ENCODE measurements around the gene ADGRL1. TPM values are rescaled to one million over a fixed set of nuclear protein-coding genes. Genes with fewer than 3 reads are reported as not detected.

The ADGRL1 gene
- total RNA-seq, 1 experiment from 2014 or later: 1.6 TPM

DNA sequence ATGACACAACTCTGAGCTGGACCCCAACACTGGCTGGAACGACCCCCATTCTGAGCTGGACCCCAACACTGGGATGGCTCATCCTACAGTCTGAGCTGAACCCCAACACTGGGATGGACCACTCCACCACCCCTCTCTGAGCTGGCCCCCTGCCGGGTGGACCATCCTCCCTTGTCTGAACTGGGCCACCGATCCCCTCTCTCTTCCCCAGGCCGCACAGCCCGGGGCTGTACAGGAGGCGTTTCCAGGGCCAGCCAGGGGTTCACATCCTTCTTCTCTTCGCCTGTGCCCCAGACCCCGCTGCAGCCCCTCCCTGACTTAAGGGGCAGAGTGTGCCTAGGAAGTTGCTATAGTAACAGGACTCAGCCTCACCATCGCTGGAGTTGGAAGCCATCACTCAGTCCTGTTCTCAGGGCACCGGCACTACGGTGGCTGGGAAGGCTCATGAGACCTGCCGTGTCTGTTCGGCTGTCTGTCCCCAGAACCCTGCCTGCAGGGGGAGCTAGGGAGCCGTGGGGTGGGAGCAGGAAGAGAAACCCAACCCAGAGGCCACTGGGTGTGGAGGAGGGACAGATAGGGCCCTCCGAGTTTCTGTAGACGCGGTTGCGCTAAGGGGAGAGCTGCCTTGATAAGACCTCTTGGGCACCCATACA is 92.1 kb downstream of the ADGRL1 start:
- no peak for DNase-seq (ENCODE audit: low read depth)

DNA sequence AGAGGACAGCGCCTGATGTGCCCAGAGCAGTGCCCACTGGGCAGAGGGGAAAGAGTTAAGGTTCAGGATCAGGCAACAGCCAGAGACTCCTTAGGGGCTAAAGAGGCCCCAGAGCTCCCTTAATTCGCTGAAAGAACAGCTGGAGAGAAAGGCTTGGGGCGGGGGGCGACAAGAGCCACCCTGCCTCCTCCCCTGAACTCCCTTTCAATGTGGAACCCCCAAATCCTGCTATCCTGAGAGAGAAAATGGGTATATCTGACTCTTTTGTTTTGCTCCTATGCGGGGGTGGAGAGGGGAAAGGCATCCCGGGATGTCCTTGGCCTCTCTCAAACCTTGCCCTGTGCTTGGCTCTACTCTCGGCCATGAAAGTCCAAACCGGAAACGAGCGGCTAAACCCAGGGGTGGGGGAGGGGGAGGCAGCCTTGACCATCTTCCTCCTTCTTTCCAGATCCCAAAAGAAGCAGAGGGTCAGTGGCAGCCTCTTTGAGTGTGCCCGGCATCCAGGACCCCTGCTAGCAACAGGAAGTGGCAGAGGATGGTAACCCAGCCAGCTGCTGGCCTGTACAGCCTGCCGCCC is 93.1 kb downstream of the ADGRL1 start:
- DNase-seq (ENCODE audit: low read depth): peak; percentile 35

DNA sequence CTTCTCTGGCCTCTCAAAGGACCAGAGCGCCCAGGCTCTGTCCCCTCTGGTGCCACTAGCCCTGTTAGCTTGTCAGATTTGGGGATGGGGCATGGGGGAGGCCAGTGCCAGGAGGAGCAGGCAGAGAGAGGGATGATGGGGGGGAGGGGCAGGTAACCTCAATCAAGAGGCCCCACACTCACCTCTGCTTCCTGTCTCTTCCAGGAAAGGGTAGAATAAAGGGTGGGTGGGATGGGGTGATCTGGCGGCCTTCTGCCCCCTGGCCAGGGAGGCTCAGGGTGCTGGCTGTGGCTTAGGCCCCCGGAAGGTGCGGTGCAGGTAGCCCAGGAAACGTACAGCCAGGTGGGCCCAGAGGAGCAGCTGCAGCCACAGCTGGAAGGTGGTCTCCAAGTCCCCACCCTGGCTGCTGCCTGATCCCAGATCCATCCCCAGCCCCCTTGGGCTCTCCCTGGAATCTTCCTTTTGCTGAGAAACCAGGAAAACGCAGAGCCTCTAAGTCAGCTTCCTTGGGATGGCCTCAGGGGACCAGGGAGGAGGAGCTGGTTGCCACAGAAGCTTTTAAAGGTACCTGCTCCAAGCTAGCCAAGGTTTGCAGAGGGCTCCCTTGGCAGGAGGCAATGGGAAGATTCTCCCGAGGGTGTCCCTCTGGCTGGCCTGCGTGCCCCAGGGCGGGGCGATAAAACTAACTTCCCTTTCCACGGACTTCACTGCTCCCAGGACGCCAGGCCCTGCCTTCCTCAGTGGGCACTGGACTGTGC is 93.7 kb downstream of the ADGRL1 start:
- no peak for DNase-seq (ENCODE audit: low read depth)

DNA sequence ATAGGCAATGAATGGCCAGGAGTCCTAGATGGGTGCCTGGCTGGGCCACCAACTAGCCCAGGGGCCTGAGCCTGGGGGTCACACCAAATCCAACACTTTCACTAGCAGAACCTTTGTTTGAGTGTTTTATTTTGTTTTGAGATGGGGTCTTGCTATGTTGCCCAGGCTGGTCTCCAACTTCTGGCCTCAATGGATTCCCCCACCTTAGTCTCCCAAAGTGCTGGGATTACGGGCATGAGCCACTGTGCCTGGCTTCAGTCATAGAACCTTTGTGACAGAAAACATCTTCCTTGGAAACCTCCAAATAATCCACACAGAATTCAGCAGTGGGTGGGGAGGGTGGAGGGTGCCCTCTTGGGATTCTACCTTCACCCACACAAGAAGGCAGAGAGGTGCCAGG is 94.5 kb downstream of the ADGRL1 start:
- no peak for DNase-seq (ENCODE audit: low read depth)

DNA sequence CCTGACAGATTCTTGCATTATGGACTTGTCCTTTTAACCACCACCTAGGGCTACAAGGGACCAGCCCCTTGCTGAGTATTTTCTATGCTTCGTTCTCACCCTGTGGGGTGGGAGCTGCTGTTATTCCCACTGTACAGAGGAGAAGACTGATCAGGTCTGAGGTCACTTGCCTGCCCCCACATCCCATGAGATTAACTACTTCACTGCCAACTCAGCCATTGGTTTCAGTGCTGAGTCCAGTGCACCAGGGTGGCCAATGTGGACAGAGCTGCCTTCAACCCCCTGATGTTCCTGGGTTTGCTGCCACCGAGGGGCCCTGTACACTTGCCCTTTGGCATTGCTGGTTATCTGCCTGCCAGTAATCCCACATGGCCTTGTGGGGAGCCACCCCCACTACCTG is 95.3 kb downstream of the ADGRL1 start:
- no peak for DNase-seq (ENCODE audit: low read depth)

DNA sequence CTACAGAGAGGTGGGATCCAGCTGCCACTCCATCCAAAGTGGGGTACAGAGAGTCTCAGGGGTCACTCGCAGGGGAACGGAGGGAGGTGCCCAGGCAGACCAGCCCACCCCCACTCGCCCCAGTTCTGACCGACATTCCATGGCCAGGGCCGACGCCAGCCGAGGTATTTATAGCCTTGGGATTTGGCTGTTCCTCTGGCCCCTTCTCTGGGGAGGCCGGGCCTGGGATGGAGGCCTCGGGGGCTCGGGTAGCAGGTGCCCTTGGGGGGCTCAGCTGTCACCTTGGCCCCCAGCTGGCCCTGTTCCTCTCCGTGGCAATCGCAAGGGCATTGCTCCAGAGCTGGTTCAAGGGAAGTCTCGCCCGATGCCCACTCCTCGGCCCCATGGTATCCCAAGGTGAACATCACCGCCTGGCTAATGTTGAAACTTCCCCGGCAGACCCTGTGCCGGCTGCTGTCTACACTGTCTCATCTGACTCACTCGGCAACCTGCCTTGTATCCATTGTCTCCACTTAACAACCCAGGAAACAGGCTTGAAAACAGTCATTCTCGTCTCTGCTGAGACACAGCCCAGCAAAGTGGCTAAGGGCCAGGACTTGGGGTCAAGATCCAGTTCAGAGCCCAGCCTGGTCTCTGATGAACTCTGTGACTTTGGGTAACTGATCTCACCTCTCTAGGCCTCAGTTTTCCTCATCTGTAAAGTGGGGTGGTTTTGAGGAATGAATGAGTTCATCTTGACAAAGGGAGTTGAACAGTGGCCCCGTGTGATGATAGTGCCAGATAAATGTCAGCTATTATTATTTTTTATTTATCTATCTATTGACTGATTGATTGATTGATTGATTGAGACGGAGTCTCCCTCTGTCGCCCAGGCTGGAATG is 98.1 kb downstream of the ADGRL1 start:
- DNase-seq (ENCODE audit: low read depth): no peak

DNA sequence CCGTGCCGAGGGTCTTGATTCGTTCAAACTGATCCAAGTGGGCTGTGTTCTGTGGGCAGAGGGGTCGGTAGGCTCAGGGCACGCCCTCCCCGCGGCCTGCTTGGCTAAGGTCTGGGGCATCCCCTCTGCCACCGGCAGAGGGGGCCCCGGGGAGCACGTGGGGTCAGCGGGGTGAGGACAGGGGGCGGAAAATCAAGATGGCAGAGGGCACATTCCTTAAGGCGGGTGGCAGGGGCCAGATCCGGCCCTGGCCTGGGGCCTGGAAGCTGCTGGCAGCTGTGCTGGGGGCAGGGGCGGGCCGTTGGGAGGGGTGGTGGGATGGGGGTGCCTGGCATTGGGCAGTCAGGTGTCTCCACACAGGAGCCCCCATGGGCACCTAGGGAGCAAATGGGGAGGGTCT is 99.1 kb downstream of the ADGRL1 start:
- DNase-seq (ENCODE audit: low read depth): no peak

DNA sequence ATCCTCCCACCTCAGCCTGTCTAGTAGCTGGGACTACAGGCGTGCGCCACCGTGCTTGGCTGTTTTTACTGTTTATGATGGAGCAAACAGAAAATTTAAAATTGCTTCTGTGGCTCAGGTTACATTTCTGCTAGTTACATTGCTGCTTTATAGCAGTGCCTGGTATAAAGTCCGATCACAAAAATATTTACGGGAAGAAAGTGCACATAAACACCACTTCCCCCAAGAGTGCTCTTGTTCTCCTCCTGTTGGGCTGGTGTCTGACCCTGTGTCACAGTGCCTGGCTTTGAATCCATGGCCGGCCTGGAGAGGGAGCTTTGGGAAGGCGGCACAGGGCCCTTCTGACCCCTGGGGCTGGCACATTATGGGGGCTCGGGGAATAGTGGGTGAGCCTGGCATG is 100.3 kb downstream of the ADGRL1 start:
- DNase-seq (ENCODE audit: low read depth): no peak

DNA sequence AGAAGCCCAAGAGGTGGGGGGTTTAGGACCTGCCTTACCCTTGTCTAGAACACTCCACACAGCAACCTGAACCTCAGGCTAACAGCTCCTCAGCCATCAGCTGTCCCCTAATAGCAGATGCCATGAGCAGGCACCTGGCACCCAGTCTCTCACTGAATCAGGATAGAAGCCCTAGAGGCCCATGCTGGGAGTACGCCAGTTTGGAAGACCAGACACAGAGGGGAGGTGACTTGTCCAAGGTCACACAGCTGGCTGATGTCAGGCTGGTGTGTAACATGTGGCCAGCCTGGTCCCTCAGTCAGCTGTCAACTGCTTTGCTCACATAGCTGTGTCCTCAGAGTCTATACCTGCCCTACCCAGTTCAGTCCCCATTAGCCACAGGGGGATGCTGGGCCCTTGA is 102.7 kb downstream of the ADGRL1 start:
- no peak for DNase-seq (ENCODE audit: low read depth)

DNA sequence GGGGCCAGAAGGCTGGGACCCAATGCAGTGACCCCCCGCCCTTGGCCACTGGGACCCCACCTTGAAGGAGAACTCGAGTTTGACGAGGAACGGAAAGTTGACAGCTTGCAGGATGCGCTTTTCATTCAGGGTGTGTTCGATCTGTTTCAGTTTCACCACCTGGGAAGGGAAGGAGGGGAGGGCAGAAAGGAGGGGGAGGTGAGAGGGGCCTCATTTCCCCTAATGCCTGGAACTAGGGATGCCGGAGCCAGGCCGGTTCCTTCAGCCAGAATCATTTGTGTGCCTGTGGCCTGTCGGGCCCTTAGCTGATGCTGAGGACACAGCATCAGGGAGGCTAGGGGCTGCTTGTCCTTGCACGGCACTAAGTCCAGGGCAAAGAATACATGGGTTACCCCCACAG is 103.2 kb downstream of the ADGRL1 start:
- DNase-seq (ENCODE audit: low read depth): no peak

DNA sequence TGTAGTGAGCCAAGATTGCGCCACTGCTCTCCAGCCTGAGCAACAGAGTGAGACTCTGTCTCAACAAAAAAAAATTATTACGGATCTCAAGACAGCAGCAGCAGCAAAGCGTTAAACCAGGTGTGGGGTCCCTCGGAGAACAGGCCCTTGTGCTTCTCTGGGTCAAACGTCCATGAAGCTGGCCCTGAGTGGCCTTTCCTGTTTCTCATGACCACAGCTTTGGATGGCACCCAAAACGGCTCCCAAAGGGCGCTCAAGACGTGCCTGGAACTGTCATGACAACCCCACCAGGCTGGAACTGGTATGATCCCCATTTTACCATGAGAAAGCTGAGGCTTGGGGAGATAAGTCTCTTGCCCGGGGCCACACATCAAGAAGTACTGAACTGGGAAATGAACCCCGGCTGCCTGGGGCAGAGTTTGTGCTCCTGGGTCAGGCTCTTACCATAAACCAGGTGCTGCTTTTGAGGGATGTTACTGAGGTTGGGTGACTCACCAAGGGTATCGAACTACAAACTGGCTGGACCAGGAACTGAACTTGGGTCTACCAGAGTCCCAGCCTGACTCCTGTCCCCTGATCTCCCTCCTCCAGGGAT is 103.8 kb downstream of the ADGRL1 start:
- DNase-seq (ENCODE audit: low read depth): no peak

DNA sequence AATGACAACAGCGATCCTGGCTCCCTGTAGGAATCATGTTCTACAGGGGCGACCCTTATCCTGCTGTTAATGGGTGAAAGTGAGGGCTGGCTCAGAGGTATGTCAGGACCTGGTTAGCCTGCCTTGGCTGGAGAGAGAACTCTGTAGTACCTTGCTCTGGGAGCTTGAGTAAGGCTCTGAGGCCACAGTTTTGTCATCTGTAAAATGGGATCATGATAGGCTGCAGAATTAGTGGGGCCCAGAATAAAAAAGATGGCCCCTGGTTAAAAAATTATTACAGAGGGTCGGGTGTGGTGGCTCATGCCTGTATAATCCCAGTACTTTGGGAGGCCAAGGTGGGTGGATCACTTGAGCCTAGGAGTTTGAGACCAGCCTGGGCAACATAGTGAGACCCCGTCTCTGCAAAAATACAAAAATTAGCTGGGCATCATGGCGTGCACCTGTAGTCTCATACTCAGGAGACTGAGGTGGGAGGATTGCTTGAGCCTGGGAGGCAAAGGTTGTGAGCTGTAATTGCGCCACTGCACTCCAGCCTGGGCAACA is 104.9 kb downstream of the ADGRL1 start:
- no peak for DNase-seq (ENCODE audit: low read depth)

Other genes starting within 250 kb of the ADGRL1 start
- 2.2 and 2.5 TPM in 2 replicates for gene RFX1, start 199.8 kb downstream of the ADGRL1 start, total RNA-seq (2014; rRNA removed)
- gene RLN3, start 178.0 kb downstream of the ADGRL1 start, total RNA-seq (2014; rRNA removed): not detected in 2 replicates
- 0.29 and 0.32 TPM in 2 replicates for gene IL27RA, start 174.4 kb downstream of the ADGRL1 start, total RNA-seq (2014; rRNA removed)
- gene PALM3, start 144.1 kb downstream of the ADGRL1 start, total RNA-seq (2014; rRNA removed): 0.11 and 0.38 TPM in 2 replicates
- gene MISP3, start 133.4 kb downstream of the ADGRL1 start, total RNA-seq (2014; rRNA removed): 0.19 and 0.34 TPM in 2 replicates
- gene C19orf67, start 120.4 kb downstream of the ADGRL1 start, total RNA-seq (2014; rRNA removed): not detected in 2 replicates
- 59.3 and 64.5 TPM in 2 replicates for gene SAMD1, start 115.4 kb downstream of the ADGRL1 start, total RNA-seq (2014; rRNA removed)
- gene PRKACA, start 88.4 kb downstream of the ADGRL1 start, total RNA-seq (2014; rRNA removed): 64.7 and 76.2 TPM in 2 replicates
- gene ASF1B, start 69.6 kb downstream of the ADGRL1 start, total RNA-seq (2014; rRNA removed): 107 and 111 TPM in 2 replicates
- gene ADGRE5, start 175.3 kb upstream of the ADGRL1 start, total RNA-seq (2014; rRNA removed): 43.5 and 47.7 TPM in 2 replicates
- 170 and 176 TPM in 2 replicates for gene DDX39A, start 213.2 kb upstream of the ADGRL1 start, total RNA-seq (2014; rRNA removed)
- 77.8 and 84.8 TPM in 2 replicates for gene PKN1, start 227.1 kb upstream of the ADGRL1 start, total RNA-seq (2014; rRNA removed)

Measured in LHCN-M2 (cell line).